Left kidney (tissue), 1 donor: ENCODE results near the gene NUFIP2. TPM values are rescaled to one million over a fixed set of nuclear protein-coding genes. Genes with fewer than 3 reads are reported as not detected.

Experiments
- polyA plus RNA-seq: library from polyadenylated mRNA; unstranded; fragments of 120-200 nt; gene quantifications from one replicate; pipeline ENCODE4 v1.2.1, GENCODE V29; 2013; ENCODE audit not compliant: insufficient read length

The NUFIP2 gene
- polyA plus RNA-seq, 1 donor: 48.7 TPM

Other genes starting within 250 kb of the NUFIP2 start
- gene MYO18A, start 113.8 kb downstream of the NUFIP2 start, polyA plus RNA-seq: 43.8 TPM
- not detected for gene CRYBA1, start 47.3 kb downstream of the NUFIP2 start, polyA plus RNA-seq
- gene TAOK1, start 96.2 kb upstream of the NUFIP2 start, polyA plus RNA-seq: 56.2 TPM